Left lung (tissue), 10 donors: ENCODE measurements around the gene TCL1B. TPM values are rescaled to one million over a fixed set of nuclear protein-coding genes. Genes with fewer than 3 reads are reported as not detected.

Experiments used
- ATAC-seq: fragments of 200-7000 bp; cut with Tn5 transposase; one replicate; pipeline ENCODE4 v1.9.1; 2020; ENCODE audit warnings: moderate library complexity
- DNase-seq, 4 donors: peaks; one replicate each; pipeline ENCODE4 v3.0.0-alpha.2; 2013 to 2020
- H3K27ac ChIP-seq, 2 donors: fragments of 200-600 bp; sonication (generic) in 1 of 2; one replicate each; pipeline versions ENCODE4 v1.5.0 to v1.8.0; 2020 to 2021
- H3K27me3 ChIP-seq, 2 donors: fragments of 200-600 bp; sonication (generic) in 1 of 2; one replicate each; pipeline versions ENCODE4 v1.5.0 to v1.8.0; 2020 to 2021
- H3K36me3 ChIP-seq, 2 donors: fragments of 200-600 bp; sonication (generic) in 1 of 2; one replicate each; pipeline versions ENCODE4 v1.5.0 to v1.8.0; 2020 to 2021
- H3K4me1 ChIP-seq, 2 donors: fragments of 200-600 bp; one replicate each; pipeline ENCODE4 v1.8.0; 2021
- H3K4me3 ChIP-seq, 2 donors: fragments of 200-600 bp; sonication (generic) in 1 of 2; one replicate each; pipeline versions ENCODE4 v1.5.0 to v1.8.0; 2020 to 2021; ENCODE audit warnings: mild to moderate bottlenecking in 1 of 2
- H3K9me3 ChIP-seq, 2 donors: fragments of 200-600 bp; sonication (generic) in 1 of 2; one replicate each; pipeline versions ENCODE4 v1.5.0 to v1.8.0; 2020 to 2021
- intact Hi-C, 2 donors: fragments of 100-400 bp; cut with DNase I; formaldehyde crosslinking; loops; one replicate each; pipeline versions ENCODE4 v1.11.2 to v1.14.2; 2022
- polyA plus RNA-seq, 6 donors: library from polyadenylated mRNA; unstranded; fragments of 120-200 nt; gene quantifications; one replicate each; pipeline ENCODE4 v1.2.1, GENCODE V29; 2013; ENCODE audit not compliant: insufficient read length in 6 of 6
- total RNA-seq, 2 donors: library from RNA; stranded (reverse); fragmentation: NEBNext Ultra II Directional; extraction: Animal tissue kit (Norgen Biotek cat#: 25700); gene quantifications; one replicate each; pipeline ENCODE4 v1.2.1, GENCODE V29; 2021
- TF ChIP-seq, protein P1 (sequence below), 2 donors: fragments of 200-600 bp; sonication (generic) in 1 of 2; IDR thresholded peaks; one replicate each; pipeline versions ENCODE4 v1.5.0 to v1.8.0; 2021; ENCODE audit warnings: antibody characterized with exemption in 2 of 2
- donor health status: DM: no; HTN: yes; CAD: no.
- donor health status: DM: no; HTN: no; CAD: no.

Gene TCL1B
- total and polyA plus RNA-seq, 8 donors = 0.28 TPM; not detected in 7

DNA sequence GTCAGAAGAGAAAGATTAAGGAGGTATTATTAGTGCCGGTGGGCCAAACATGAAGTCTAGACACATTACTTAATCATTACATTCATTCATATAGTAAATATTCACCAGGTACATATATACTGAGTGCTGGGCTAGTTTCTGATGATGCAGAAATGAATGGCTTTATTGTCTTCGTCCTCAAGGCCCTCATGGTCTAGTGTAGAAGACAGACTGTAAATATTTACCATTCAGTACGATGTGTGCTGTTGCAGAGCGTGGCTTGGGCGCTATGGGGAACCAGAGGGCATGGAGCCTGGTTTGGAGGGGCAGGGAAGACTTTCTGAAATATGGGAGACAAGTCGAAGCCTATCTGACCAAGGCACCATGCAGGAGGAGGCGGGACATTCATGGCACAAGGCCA, 37.0 kb upstream of the TCL1B start:
- DNase-seq (no peak), ATAC-seq (no peak)
- H3K4me3 ChIP-seq = no peak overlapping the region
- no peaks in the 10 kb centered on the region for H3K9me3 ChIP-seq
- no peak overlapping the region for H3K27ac ChIP-seq
- no peaks in the 10 kb centered on the region for H3K4me1 ChIP-seq
- H3K27me3 ChIP-seq = peaks cover 0 to 9% of the 10 kb centered on the region in 2 donors
- H3K36me3 ChIP-seq = no peaks in the 10 kb centered on the region
- intact Hi-C loops = no loop called here
- TF ChIP-seq, protein P1, sequence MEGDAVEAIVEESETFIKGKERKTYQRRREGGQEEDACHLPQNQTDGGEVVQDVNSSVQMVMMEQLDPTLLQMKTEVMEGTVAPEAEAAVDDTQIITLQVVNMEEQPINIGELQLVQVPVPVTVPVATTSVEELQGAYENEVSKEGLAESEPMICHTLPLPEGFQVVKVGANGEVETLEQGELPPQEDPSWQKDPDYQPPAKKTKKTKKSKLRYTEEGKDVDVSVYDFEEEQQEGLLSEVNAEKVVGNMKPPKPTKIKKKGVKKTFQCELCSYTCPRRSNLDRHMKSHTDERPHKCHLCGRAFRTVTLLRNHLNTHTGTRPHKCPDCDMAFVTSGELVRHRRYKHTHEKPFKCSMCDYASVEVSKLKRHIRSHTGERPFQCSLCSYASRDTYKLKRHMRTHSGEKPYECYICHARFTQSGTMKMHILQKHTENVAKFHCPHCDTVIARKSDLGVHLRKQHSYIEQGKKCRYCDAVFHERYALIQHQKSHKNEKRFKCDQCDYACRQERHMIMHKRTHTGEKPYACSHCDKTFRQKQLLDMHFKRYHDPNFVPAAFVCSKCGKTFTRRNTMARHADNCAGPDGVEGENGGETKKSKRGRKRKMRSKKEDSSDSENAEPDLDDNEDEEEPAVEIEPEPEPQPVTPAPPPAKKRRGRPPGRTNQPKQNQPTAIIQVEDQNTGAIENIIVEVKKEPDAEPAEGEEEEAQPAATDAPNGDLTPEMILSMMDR (IDR thresholded peaks at IDR 0.05) = no peak

DNA sequence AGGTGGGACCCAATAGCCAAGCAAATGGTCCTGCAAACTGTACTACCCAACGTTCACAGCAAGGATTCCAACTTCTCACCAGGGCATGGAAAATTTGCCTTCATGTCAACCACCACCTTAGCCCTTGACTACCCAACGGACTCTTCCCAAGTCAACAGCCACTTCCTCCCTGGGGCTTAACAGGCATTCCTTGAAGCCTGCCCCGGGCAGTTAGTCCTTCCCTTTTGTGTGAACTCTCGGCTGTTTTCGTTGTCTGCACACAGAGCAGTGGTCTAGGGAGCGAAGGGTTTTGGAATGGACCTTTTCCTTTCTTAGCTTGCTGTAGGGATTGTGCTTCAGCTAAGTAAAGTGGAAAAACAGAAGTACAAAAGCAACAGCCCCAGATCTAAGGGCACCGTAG, 35.2 kb upstream of the TCL1B start:
- H3K36me3 ChIP-seq = no peaks in the 10 kb centered on the region
- peaks cover 0 to 9% of the 10 kb centered on the region in 2 donors for H3K27me3 ChIP-seq
- no peak overlapping the region for H3K4me3 ChIP-seq
- DNase-seq = no peak
- no peak overlapping the region for H3K27ac ChIP-seq
- no peak for ATAC-seq
- intact Hi-C loops = no loop called here
- TF ChIP-seq, protein P1 (IDR thresholded peaks at IDR 0.05) = no peak
- H3K4me1 ChIP-seq = no peaks in the 10 kb centered on the region
- no peaks in the 10 kb centered on the region for H3K9me3 ChIP-seq

DNA sequence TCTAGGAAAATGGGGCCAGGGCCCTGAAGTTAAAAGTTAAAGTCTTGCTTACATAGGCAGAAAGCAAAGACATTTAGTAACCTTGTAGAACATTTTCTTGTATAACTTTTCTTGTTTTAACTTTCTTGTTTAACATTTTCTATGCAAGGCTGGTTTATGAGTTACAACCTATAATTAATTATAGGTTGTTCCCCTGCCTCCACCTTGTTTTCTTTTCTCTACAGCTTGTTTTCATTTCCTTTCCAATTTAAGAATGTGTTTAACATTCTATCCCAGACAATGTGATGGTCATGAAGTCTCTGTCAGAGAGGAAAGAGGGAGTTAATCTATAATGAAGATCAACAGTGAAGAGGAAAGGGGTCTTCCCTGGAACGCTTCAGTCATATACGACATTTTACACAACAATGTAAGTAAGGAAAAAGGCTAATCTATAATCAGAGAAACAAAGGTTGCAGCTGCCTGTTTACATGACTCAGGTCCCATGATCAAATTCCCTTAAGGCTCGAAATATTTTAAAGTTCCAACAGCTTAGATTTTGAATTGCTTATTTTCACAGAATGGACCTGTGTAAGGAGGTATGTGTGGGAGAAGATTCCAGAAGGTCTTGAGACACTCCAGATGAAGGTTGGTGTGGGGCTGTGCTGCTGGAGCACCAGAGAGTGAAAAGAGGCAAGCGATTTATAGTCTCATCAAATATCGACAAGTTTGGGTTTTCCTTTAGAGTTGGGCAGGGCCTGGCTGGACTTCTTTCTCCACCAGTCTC, 34.2 kb upstream of the TCL1B start:
- intact Hi-C loops = no loop called here
- no peak overlapping the region for H3K4me3 ChIP-seq
- H3K27ac ChIP-seq = no peak overlapping the region
- H3K4me1 ChIP-seq = no peaks in the 10 kb centered on the region
- no peaks in the 10 kb centered on the region for H3K9me3 ChIP-seq
- H3K27me3 ChIP-seq = peaks cover 0 to 9% of the 10 kb centered on the region in 2 donors
- ATAC-seq (no peak), DNase-seq (no peak)
- H3K36me3 ChIP-seq = no peaks in the 10 kb centered on the region
- TF ChIP-seq, protein P1 (IDR thresholded peaks at IDR 0.05) = no peak

DNA sequence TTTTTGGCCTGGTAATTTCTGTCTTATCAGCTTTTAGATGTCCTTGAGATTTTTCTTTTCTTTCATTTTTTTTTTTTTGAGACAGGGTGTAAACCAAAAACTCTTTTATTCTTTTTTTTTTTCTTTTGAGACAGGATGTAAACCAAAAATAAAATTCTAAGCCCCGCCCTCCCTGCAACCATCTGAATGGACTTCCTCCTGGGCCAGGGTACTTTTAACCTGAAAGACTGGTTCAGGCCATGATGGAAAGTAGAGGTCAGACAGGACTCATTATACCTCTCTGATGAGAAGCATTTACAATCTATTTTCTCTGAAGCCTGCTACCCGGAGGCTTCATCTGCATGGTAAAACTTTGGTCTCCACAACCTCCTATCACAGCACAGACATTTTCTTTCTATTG, 33.5 kb upstream of the TCL1B start:
- Histone ChIP-seq H3K27ac (no peak overlapping the region), H3K9me3 (no peaks in the 10 kb centered on the region), H3K4me3 (no peak overlapping the region), H3K27me3 (peaks cover 0 to 9% of the 10 kb centered on the region in 2 donors), H3K36me3 (no peaks in the 10 kb centered on the region), H3K4me1 (no peaks in the 10 kb centered on the region)
- intact Hi-C loops = no loop called here
- TF ChIP-seq, protein P1 (IDR thresholded peaks at IDR 0.05) = no peak
- no peak for ATAC-seq
- no peak for DNase-seq

DNA sequence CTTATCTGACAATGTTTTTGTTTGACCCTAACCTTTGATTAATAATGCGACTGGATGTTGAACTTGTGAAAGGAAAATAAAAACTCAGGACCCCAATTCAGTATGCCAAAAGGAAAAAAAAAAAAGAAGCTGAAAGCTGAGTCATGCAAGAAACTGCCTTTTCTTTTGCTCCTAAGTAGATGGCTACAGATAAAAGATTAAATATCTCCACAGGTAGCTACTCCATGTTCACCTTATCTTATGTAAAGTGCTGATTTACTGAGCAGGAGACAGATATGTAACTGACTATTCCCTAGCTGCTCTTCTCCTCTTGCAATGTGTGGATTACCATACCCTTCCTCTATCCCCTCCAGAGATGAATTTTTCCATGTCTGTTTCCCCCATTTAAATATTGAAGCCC, 30.8 kb upstream of the TCL1B start:
- Histone ChIP-seq H3K4me1 (no peaks in the 10 kb centered on the region), H3K36me3 (no peaks in the 10 kb centered on the region), H3K27me3 (peaks cover 0 to 17% of the 10 kb centered on the region in 2 donors), H3K9me3 (no peaks in the 10 kb centered on the region), H3K4me3 (no peak overlapping the region), H3K27ac (no peak overlapping the region)
- intact Hi-C loops = no loop called here
- no peak for DNase-seq
- ATAC-seq = no peak
- TF ChIP-seq, protein P1 (IDR thresholded peaks at IDR 0.05) = no peak
